ENCODE data around the gene WIZ. TPM values are rescaled to one million over a fixed set of nuclear protein-coding genes. Genes with fewer than 3 reads are reported as not detected.
"Not testable (repeated sequence)": the region's sequence is repeated elsewhere in the genome, so short reads cannot be mapped to it uniquely, and the experiment has no call there.

Gene WIZ
- total RNA-seq, 1 donor from 2014 or later: 19.9 TPM

GRCh38 chr19:15399635-15400034 is 50.1 kb downstream of the WIZ start:
- no peak overlapping the region for H3K4me3 ChIP-seq (ENCODE audit: low read depth, low read length)
- no peak for DNase-seq (ENCODE audit: low read depth)
- TF ChIP-seq, protein P1, sequence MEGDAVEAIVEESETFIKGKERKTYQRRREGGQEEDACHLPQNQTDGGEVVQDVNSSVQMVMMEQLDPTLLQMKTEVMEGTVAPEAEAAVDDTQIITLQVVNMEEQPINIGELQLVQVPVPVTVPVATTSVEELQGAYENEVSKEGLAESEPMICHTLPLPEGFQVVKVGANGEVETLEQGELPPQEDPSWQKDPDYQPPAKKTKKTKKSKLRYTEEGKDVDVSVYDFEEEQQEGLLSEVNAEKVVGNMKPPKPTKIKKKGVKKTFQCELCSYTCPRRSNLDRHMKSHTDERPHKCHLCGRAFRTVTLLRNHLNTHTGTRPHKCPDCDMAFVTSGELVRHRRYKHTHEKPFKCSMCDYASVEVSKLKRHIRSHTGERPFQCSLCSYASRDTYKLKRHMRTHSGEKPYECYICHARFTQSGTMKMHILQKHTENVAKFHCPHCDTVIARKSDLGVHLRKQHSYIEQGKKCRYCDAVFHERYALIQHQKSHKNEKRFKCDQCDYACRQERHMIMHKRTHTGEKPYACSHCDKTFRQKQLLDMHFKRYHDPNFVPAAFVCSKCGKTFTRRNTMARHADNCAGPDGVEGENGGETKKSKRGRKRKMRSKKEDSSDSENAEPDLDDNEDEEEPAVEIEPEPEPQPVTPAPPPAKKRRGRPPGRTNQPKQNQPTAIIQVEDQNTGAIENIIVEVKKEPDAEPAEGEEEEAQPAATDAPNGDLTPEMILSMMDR (conservative IDR thresholded peaks at IDR 0.05; ENCODE audit: low read depth, low read length): no peak

GRCh38 chr19:15399234-15399515 is 50.6 kb downstream of the WIZ start:
- H3K4me3 ChIP-seq (ENCODE audit: low read depth, low read length): no peak overlapping the region

DNA sequence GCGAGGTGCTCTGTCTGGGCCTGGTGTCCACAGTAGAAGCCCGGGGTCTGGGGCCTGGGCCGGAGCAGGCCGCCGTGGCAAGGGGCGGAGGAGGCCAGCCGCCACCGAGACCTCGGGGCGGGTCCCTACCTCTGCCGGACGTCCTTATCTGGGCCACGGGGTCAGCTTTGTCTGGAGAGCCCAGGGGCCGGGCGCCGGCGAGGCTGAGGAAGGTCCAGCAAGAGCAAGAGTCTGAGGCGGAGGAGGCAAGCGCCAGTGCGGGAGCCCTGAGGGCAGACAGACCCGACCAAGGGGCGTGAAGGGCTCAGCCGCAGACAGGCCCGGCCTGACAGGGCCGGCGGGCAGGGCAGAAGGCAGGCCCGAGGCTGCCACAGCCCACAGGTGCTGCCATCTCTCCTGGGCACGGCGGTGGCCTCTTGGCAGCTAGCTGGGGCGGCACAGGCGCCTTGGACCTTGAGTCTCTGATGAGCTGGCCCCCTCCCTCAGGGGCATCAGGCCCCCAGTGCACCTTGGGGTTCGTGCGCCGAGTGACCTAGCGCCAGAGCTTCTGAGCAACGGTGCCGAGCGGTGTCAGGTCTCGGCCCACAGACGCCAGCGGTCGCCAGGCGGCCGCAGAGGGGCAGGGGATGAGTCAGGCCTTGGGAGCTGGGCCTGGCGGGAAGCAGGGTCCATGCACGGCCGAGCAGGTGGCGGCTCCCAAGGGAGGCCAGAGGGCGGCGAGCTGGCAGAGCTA is 51.1 kb downstream of the WIZ start:
- DNase-seq (ENCODE audit: low read depth): no peak
- TF ChIP-seq, protein P1 (conservative IDR thresholded peaks at IDR 0.05; ENCODE audit: low read depth, low read length): no peak
- H3K4me3 ChIP-seq (ENCODE audit: low read depth, low read length): no peak overlapping the region

More at GRCh38 chr19:15399234-15399515, 50.6 kb downstream of the WIZ start:
- no peak for DNase-seq (ENCODE audit: low read depth)
- TF ChIP-seq, protein P1 (conservative IDR thresholded peaks at IDR 0.05; ENCODE audit: low read depth, low read length): no peak

DNA sequence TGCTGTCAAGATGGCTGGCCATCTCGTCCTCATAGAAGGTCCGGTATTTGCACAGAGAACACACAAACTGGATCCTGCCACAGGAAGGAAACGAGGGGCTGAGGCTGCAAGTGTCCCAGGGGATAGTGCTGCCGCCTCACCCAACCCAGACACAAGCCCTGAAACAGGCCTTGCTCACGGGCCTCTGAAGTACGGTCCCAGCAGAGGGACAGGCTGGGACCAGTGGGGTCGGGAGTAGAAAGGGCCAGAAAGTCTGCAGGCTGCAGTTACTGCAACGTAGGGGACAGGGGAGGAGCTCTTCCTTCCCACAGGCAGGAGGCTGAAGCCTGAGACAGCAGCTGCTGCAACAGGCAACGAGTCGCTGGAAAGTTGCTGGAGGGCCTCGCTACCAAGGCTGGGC is 52.0 kb downstream of the WIZ start:
- no peak for DNase-seq (ENCODE audit: low read depth)
- TF ChIP-seq, protein P1 (conservative IDR thresholded peaks at IDR 0.05; ENCODE audit: low read depth, low read length): no peak
- H3K4me3 ChIP-seq (ENCODE audit: low read depth, low read length): no peak overlapping the region

- DNase-seq (ENCODE audit: low read depth): no peak
- no peak overlapping the region for H3K4me3 ChIP-seq (ENCODE audit: low read depth, low read length)
- TF ChIP-seq, protein P1 (conservative IDR thresholded peaks at IDR 0.05; ENCODE audit: low read depth, low read length): no peak
Observed at GRCh38 chr19:15397236-15397635, 52.5 kb downstream of the WIZ start.

DNA sequence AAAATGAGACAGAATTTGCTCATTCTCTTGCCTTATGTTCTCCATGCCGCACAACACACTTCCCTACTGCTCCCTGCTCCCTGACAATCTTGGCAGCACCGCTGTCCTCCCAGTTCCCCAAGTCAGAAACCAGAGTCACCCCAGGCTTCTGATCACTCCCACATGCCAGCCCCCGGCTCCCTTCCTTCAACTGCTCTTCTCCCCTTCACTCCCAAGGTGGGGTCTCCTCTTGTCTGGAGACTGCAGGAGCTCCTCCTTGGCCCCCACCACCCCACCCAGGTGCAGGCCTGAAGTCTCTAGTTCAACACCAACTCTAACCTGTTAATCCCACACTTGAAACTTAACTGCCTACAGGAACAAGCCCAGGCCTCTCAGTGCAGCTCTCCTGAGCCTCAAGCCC is 53.3 kb downstream of the WIZ start:
- no peak for DNase-seq (ENCODE audit: low read depth)
- TF ChIP-seq, protein P1 (conservative IDR thresholded peaks at IDR 0.05; ENCODE audit: low read depth, low read length): no peak
- no peak overlapping the region for H3K4me3 ChIP-seq (ENCODE audit: low read depth, low read length)

- not testable (repeated sequence) for H3K4me3 ChIP-seq (ENCODE audit: low read depth, low read length)
Observed at GRCh38 chr19:15395251-15395650, 54.5 kb downstream of the WIZ start.

More at GRCh38 chr19:15395251-15395650, 54.5 kb downstream of the WIZ start:
- DNase-seq (ENCODE audit: low read depth): not testable (repeated sequence)

All from epithelial cell of proximal tubule (primary cell).